Fibroblast of pulmonary artery (primary cell): ENCODE results near the gene GHRHR.

ENCODE experiments used
- DNase-seq: peaks from one replicate; pipeline ENCODE4 v3.0.0-alpha.2; 2010; ENCODE audit warnings: low read depth
- H3K4me3 ChIP-seq: replicated peaks from 2 replicates; pipeline ENCODE4 v1.5.1; 2011; ENCODE audit warnings: low read depth, mild to moderate bottlenecking, control low read depth, low read length, moderate library complexity
- TF ChIP-seq, protein P1 (sequence below): IDR thresholded peaks from 2 replicates; pipeline ENCODE4 v1.5.1; 2011; ENCODE audit warnings: mild to moderate bottlenecking, control low read depth, low read length, inconsistent platforms; ENCODE audit errors: missing control alignments

The GHRHR gene

DNA sequence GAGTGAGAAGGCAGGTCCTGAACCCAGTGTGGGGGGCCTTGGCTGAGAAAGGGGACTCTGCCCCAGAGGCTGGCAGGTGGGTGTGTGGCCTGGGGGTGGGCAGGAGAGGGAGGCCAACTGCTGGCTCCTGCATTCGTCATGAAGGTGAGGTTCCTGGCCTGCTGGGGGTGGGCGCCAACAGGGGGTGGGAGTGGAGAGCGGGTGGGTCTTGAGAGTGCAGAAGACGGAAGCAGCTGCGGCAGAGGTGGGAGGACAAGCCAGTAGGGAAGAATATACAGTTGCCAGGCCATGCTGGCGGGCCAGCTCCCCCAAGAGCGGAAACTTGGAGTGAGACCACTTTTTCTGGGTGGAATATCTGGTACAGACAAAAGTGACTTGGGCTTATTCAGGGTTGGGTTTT, 23.4 kb downstream of the GHRHR start:
- no peak overlapping the region for H3K4me3 ChIP-seq
- DNase-seq: no peak
- TF ChIP-seq, protein P1, sequence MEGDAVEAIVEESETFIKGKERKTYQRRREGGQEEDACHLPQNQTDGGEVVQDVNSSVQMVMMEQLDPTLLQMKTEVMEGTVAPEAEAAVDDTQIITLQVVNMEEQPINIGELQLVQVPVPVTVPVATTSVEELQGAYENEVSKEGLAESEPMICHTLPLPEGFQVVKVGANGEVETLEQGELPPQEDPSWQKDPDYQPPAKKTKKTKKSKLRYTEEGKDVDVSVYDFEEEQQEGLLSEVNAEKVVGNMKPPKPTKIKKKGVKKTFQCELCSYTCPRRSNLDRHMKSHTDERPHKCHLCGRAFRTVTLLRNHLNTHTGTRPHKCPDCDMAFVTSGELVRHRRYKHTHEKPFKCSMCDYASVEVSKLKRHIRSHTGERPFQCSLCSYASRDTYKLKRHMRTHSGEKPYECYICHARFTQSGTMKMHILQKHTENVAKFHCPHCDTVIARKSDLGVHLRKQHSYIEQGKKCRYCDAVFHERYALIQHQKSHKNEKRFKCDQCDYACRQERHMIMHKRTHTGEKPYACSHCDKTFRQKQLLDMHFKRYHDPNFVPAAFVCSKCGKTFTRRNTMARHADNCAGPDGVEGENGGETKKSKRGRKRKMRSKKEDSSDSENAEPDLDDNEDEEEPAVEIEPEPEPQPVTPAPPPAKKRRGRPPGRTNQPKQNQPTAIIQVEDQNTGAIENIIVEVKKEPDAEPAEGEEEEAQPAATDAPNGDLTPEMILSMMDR: no peak

DNA sequence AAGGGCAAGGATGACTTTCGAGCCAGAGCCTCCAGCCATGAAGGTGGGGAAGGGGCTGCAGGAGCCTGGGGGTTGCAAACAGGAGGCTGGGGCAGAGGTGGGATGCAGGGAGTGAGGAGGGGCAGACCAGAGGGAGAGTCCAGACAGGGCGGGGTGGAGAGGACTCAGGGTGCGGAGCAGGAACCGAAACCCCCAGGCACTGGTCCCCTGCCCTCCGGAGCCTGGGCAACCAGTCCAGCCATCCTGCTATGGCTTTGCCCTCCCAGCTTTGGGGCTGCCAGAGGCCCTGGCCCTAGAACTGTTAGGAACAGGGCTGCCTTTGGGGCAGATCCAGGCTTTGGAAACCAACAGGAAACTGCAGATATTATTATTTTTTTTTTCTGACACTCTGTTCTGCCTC, 24.2 kb downstream of the GHRHR start:
- no peak overlapping the region for H3K4me3 ChIP-seq
- no peak for DNase-seq
- TF ChIP-seq, protein P1: no peak

DNA sequence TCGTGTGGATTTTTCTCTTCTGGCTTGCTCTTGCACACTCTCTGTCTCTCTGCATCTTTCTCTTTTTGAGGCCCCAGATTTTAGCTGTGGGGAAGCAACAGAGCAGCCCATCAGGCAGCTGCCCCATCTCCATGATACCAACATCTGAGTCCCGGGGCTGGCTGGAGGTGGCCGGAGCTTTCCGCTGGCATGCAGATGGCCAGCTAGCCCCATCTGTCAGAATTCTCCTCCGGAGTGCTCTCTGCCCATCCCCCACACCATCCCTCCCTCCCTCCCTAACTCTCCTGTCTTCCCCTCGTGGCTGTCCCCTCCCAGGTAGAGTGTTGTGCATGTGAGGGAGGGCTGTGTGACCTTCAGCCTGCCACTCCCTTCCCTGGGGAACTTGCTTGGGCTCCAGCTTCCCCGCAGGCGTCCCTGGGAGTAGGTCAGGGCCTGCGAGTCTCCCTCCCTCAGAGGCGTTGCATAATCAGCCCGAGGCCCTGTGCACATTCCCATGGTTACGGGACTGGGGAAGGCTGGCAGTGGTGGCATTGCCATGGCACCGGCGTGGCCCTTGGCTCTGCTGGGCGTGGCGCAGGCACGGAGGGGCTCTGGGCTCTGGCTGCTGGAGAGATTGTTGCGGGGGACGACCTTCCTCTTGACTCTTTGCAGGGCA, 24.7 kb downstream of the GHRHR start:
- TF ChIP-seq, protein P1: no peak
- H3K4me3 ChIP-seq: no peak overlapping the region
- DNase-seq: peak; percentile 11

DNA sequence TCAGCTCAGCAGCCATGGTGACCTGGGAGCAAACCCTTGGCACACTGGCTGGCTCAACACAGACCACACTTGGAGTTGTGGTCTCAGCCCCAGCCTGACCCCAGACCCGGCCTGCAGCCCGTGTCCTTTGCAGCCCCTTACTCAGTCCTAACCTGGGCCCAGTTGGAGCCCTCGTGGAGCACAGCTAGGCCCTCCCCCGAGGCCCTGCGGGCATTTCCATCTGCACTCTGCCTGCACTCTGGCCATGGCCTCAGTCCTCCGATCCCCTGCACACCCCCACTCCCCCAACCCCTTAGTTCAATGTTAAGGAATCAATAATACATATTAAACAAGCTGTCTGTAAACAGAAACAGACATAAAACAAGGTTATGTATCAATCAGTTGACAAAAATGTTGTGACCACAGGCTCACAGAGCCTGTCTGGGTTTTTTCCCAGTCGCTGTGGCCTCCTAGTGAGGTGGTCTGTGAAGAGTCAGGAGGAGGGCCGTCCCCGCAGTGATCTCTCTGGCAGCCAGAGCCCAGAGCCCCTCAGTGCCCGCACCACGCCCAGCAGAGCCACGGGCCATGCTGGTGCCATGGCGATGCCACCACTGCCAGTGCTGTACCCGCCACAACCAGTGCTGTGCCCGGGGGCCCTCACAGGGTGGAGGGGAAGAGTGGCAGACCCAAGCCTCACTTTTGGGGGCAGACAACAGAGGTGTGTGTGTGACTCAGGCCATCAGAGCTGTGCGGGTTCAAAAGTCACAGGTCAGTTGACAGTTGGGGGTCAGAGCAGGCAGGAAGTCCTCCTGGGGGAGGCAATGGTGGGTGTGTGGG, 25.5 kb downstream of the GHRHR start:
- no peak overlapping the region for H3K4me3 ChIP-seq
- no peak for DNase-seq
- TF ChIP-seq, protein P1: no peak

DNA sequence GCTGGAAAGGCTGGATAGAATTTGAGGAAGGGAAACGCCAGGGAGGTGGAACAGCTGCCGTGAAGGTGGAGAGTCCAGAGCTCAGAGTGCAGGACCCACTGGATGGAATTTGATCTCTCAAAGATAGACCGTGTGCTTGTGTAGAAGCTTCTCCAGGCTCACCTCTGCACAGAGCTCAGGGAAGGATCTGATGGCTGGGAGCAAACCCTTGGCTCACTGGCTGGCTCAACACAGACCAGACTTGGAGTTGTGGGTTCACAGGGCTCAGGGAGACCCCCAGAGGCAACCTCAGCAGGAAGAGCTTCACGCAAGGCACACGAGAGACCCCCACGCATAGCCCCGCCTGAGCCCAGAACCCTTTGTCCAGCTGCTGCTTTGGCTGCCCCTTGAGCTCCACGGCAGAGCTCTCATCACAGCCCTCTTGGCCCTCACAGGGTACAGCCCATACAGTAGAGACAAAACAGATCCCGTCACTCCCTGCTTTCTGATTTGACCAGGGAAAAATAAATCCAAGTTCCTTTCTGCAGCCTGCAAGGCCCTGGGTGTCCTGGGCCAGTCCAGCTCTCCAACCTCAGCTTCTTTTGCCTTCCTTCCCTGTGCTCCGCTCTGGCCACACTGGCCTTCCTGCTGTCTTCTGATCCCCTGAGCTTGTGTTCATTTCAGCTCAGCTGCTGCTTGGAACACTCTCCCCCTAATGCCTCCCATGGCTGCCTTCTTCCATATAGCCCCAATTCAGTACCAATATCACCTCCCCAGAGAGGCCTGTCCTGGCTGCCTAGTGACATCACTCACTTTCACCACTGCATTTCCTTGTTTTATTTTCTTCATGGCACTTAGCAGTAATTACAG, 26.3 kb downstream of the GHRHR start:
- TF ChIP-seq, protein P1: no peak
- DNase-seq: no peak
- no peak overlapping the region for H3K4me3 ChIP-seq

DNA sequence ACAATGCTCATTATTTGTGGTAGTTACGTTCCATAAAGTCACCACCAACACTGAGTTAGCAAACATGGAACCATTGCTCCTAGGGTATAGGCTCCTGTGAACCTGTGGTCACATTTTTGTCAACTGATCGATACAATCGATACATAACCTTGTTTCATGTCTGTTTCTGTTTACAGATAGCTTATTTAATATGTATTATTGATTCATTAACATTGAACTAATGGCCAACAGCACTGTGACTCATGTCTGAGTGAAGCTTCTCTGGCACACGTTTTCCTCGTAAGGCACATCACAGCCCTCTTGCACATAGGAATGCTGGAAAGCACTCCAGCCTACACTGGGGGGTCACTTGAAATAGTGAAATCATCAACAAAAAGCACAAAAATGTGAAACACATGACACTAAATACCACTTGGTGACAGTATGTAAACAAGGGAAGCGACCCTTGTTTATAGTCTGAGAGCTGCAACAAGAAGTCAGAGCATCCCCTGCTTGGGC, 27.0 kb downstream of the GHRHR start:
- no peak for DNase-seq
- TF ChIP-seq, protein P1: no peak
- no peak overlapping the region for H3K4me3 ChIP-seq
